GM12878 (cell line): ENCODE results near the gene ZNF592.

Experiments
- CBX3 ChIP-seq: fragments of 200-600 bp; sonication (generic); IDR thresholded peaks from 2 replicates; pipeline ENCODE4 v1.6.1; 2016; ENCODE audit warnings: low read depth, borderline replicate concordance
- CBX5 ChIP-seq: sonication (generic); IDR thresholded peaks from 2 replicates; pipeline ENCODE4 v1.6.1; 2016; ENCODE audit warnings: low read depth, moderate library complexity, mild to moderate bottlenecking, inconsistent platforms
- CREB1 ChIP-seq: IDR thresholded peaks from 2 replicates; pipeline ENCODE4 v1.6.1; 2012; ENCODE audit warnings: low read depth, mild to moderate bottlenecking, inconsistent platforms
- CTCF ChIP-seq, 3 experiments: IDR thresholded peaks in 2 of 3; conservative IDR thresholded peaks in 1 of 3; 2 replicates each; pipeline ENCODE4 v1.5.1; 2011; ENCODE audit warnings: low read depth in 3 of 3, low read length in 3 of 3, mild to moderate bottlenecking in 3 of 3, control low read depth in 2 of 3, moderate library complexity in 2 of 3, inconsistent platforms in 1 of 3, mixed read lengths in 1 of 3; ENCODE audit not compliant: control insufficient read depth in 2 of 3, insufficient read depth in 1 of 3; ENCODE audit errors: extremely low read depth in 1 of 3
- EP300 ChIP-seq, 2 experiments: fragments of 150-350 bp in 1 of 2; IDR thresholded peaks; 2 replicates each; pipeline ENCODE4 v1.6.1; 2011 to 2012; ENCODE audit warnings: low read depth in 2 of 2, low read length in 2 of 2, borderline replicate concordance in 1 of 2, improper control_type of control experiment in 1 of 2, inconsistent platforms in 1 of 2; ENCODE audit not compliant: control insufficient read depth in 1 of 2
- LARP7 ChIP-seq: fragments of 450-650 bp; IDR thresholded peaks from 2 replicates; pipeline ENCODE4 v1.6.1; 2017; ENCODE audit warnings: mild to moderate bottlenecking
- POLR2A ChIP-seq: IDR thresholded peaks from 2 replicates; pipeline ENCODE4 v1.6.1; 2011; ENCODE audit warnings: low read depth, mild to moderate bottlenecking, low read length
- SP1 ChIP-seq: IDR thresholded peaks from one replicate; pipeline ENCODE4 v1.6.1; 2011; ENCODE audit warnings: low read depth, low read length
- ZBED1 ChIP-seq: IDR thresholded peaks from 2 replicates; pipeline ENCODE4 v1.6.1; 2016; ENCODE audit warnings: borderline replicate concordance

GRCh38 chr15:84772031-84772430, 23.6 kb downstream of the ZNF592 start:
- TF ChIP-seq CREB1 (no peak), CTCF (IDR thresholded peaks at IDR 0.05 in 2 of 3, conservative IDR thresholded peaks at IDR 0.05 in 1 of 3; ENCODE audit: control insufficient read depth in 2 of 3, extremely low read depth in 1 of 3, insufficient read depth in 1 of 3, low read depth in 3 of 3, low read length in 3 of 3) (no peak), SP1 (no peak), ZBED1 (no peak), CBX3 (no peak), CBX5 (no peak), POLR2A (no peak), EP300 (IDR thresholded peaks at IDR 0.05; ENCODE audit: borderline replicate concordance in 1 of 2, control insufficient read depth in 1 of 2, low read depth in 2 of 2, low read length in 2 of 2) (no peak), LARP7 (no peak)
